Midbrain (tissue), 1 donor: ENCODE data around the gene OSTC.

Experiments
- DNase-seq: peaks from one replicate; lab custom pipeline; 2025; lab: John Stamatoyannopoulos, UW

Gene OSTC

GRCh38 chr4:108650212-108651013, at the start of gene OSTC:
TSS of gene OSTC (plus strand) at chr4:108650599. CDS start at chr4:108650656, 57 bp downstream.
- DNase-seq = peak; percentile 95

GRCh38 chr4:108601106-108601505, 49.3 kb upstream of the OSTC start:
- DNase-seq = no peak

- DNase-seq = no peak
These were observed 48.9 kb upstream of the OSTC start for GRCh38 chr4:108601532-108601931.

GRCh38 chr4:108602163-108602562, 48.2 kb upstream of the OSTC start:
- DNase-seq = no peak

GRCh38 chr4:108607079-108607815, 43.2 kb upstream of the OSTC start:
- DNase-seq = no peak

GRCh38 chr4:108611365-108611764, 39.0 kb upstream of the OSTC start:
- peak; percentile 20 for DNase-seq

DNA sequence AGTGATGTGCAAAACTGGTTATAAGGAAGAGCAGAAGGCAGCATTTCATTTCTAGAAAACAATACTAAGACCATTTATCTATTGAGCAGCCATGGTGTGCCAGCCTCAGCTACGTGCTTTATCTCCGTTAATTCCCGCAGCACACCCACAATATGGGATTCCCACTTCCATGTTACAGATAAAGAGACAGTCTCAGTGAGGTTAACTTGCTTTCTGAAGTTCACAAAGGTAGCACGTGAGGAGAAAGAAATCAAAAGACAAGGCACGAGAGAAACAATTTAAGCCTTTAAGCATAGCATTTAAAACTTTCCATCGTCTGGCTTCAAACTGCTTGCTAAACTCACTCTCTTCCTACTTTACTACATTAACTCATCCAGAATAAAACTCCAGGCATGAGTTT, 38.0 kb upstream of the OSTC start:
- no peak for DNase-seq

GRCh38 chr4:108619372-108620100, 30.9 kb upstream of the OSTC start:
- no peak for DNase-seq

GRCh38 chr4:108620101-108620932, 30.1 kb upstream of the OSTC start, which contains the start of gene RPL34:
TSS of gene RPL34 (plus strand) at chr4:108620576. CDS start at chr4:108621960, 1,384 bp downstream.
- DNase-seq = peak; percentile 99

DNA sequence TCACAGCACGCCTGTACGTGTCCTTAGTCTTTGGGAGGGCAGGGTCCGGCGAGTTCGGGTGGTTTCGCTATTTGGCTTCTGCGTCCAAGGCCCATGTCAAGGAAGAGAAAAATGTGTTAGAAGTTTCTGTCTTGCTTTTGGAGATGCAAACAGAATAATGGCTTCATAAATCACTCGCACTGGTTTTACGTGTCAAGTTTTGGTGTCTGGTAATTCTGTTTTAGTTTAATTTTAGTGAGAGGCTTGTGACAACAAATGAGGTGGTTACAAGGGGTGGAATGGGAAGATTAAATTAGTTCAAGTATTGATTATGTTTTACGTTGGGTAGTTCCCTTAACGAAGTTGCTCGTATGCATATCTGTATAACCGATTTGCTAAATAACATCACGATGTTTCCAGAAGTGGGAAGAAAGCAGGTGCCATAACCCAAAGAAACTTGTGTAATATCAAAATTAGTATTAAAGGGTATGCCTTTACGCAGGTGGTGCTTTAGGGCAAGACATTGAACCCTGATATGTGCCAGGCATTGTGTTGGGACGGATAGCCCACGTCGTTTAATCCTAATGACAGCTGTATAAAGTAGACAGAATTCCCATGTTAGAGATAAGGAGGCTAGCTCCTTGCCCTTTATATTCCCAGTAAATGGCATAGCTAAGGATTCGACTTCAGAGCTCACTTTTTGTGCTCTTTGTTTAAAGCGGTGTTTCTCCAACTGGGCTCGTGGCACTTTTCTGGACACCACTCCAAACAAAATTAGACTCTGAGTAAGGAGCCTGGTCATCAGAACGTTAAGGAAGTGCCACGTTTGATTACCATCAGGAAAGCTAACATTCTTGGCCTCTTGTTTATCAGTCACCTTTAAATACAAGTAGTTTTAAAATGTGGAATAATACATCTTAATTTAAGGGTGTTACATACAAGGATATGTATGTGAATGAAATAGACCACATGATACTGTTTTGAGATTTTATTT, 29.2 kb upstream of the OSTC start:
- no peak for DNase-seq

DNA sequence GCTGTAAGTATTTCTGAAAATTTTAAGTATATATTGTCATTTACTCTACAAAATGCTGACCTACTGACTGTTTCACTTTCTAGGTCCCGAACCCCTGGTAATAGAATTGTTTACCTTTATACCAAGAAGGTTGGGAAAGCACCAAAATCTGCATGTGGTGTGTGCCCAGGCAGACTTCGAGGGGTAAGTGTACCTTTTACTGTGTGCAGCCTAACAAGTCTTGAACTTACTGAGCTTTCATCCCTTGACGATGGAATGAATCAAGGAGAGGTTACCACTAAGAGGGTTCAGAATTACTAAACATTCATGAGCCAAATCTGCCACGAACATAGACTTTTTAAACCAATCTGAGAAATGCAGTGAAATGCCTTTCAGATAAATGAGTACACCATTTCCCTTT, 28.4 kb upstream of the OSTC start:
- no peak for DNase-seq

DNA sequence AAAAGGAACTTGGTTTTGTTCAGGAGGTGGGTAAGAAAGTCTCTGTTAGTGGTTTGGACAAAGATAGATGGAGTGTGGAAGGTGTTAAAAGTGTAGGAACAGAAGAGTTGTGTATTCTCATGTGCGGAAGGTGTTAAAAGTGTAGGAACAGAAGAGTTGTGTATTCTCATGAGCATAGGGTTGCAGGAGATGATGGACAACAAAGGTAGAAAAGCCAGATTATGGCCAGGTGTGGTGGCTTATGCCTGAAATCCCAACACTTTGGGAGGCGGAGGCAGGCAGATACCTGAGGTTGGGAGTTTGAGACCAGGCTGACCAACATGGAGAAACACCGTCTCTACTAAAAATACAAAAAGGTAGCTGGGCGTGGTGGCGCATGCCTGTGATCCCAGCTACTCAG, 27.6 kb upstream of the OSTC start:
- DNase-seq = no peak

DNA sequence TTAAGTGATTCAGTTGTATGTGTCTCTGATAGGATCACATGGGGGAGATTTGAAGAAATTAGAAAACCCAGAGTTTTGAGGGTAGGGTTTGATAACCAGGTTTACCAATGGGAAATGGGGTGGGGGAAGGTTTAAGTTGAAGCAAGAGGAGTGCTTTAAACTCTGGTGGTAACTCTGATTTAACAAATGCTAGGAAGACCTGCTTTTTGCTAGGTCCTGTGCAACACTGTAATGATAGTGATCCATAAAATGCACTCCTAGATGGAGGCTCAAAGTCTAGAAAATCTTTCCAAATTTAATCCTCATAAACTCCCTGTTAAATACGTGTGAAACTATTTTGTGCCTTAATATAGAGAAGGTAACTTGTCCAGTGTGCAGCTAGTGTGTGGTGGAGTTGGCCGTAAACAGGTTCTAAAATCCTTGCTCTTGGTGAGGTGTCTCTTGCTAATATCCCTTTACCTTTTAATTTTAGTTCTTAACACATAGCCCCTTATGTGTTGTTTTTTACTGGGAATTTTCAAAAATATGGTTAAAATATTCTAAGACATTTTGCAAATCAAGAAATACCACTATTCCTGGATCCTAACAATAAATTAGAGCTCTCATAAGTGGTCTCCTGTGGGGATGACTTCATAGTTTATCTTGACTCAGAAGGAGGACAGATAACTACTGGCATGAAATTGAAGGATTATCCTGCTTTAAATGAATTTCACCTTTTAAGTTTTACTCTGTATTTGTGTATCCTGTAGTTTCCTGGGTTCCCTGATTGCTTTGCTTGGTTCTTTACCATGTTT, 25.9 kb upstream of the OSTC start:
- DNase-seq = no peak

DNA sequence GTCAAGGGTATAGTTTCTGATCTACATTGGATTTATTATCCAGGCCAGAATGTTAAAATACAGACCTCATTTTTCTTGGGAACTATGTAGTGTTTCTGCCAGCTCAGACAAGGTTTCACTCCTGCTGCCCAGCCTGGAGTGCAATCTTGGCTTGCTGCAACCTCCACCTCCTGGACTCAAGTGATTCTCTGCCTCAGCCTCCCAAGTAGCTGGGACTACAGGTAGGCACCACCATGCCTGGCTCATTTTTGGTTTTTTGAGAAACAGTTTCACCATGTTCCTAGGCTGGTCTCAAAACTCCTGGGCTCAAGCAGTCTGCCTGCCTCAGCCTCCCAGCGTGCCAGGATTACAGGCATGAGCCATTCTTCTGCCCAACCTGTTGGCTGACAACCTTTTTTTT, 24.3 kb upstream of the OSTC start:
- no peak for DNase-seq

- no peak for DNase-seq
These were observed 22.0 kb upstream of the OSTC start for GRCh38 chr4:108628411-108628810.

GRCh38 chr4:108635070-108635655, 15.2 kb upstream of the OSTC start:
- DNase-seq = no peak

- no peak for DNase-seq
These were observed 14.2 kb upstream of the OSTC start for GRCh38 chr4:108636246-108636645.

GRCh38 chr4:108637856-108638255, 12.5 kb upstream of the OSTC start:
- DNase-seq = no peak

GRCh38 chr4:108644237-108644636, 6.2 kb upstream of the OSTC start:
- DNase-seq = no peak
